HG03460 (cell line): Measurements from ENCODE around the gene TXLNA.
"Not testable (repeated sequence)": the region's sequence is repeated elsewhere in the genome, so short reads cannot be mapped to it uniquely, and the experiment has no call there.

Experiments
- ATAC-seq: cut with Tn5 transposase; IDR thresholded peaks from one replicate; pipeline ENCODE4 v1.9.1; 2021; ENCODE audit not compliant: unreplicated experiment

Gene TXLNA

DNA sequence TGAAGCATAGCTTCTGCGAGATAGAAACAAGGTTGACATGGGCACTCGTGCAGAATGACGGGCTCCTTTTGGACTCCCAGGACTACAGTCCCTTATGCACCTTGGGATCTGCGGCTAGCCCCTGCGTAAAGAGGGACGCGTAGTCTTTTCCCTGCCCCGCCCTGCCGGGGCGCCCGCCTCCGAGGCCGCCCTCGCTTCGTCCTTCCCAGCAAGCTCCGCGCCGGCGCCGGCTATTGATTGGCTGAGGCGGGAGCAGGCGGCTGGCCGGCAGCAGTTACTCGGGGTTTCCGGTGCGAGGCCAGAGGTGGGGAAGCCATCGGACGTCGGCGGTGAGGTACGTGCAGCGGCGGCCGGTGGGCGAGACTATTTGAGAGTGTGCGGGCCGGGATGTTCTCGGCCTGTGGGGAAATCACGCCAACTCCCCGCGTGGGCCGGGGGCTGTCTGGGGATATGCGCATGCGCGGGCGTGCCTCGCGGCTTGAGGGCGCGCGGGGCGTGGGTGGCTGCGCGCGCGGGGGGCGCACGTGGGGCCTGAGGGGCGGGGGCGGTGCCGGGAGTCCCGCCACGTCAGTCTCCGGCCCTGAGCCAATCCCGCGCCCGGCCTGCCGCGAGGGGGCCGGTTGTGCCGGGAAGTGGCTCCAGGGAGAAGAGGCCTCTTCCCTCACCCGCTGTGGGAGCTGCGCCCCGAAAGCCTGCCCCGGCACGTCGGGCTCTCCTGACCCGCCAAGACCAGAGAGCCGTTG, at the start of gene TXLNA:
TXLNA (plus strand) TSS at position 233 of the 743 bp plus-strand sequence. CDS start 671 bp downstream, outside the sequence.
- peak; percentile 72 for ATAC-seq

DNA sequence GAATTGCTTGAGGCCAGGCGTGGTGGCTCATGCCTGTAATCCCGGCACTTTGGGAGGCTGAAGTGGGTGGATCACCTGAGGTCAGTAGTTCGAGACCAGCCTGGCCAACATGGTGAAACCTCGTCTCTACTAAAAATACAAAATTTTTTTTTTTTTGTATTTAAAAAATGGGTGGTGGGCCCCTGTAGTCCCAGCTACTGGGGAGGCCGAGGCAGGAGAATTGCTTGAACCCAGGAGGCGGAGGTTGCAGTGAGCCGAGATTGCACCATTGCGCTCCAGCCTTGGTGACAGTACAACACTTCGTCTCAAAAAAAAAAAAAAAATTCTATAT, 45.6 kb upstream of the TXLNA start:
- not testable (repeated sequence) for ATAC-seq

DNA sequence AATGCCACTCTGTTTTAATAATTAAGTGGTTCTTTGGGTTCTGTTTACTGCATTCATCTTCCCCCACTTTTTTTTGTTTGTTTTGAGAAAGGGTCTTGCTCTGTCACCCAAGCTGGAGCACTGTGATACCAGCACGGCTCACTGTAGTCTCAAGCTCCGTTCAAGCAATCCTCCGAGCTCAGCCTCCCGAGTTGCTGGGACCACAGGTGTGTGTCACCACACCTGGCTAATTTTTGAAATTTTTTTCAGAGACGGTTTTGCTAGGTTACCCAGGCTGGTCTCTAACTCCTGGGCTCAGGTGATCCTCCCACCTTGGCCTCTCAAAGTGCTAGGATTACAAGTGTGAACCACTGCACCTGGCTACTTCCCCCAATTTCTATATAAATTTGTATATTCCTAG, 42.4 kb upstream of the TXLNA start:
- no peak for ATAC-seq

DNA sequence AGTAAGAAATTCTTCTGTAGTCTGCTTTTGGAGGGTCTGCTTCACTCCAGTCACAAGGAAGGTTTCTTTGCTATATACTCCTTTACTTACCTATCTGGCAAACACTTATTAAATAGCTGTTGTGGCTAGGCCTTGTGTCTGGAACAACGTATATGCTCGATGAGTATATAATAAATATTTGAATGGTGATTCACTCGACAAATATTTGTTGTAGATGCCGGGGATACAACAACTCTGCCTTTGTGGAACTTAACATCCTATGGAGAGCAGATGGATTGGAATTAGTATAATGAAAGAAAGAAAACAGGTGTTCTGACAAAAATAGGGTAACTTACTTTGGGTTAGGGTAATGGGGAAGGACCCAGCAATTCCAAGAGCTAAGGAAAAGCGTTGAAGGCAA, 40.5 kb upstream of the TXLNA start:
- ATAC-seq: no peak

DNA sequence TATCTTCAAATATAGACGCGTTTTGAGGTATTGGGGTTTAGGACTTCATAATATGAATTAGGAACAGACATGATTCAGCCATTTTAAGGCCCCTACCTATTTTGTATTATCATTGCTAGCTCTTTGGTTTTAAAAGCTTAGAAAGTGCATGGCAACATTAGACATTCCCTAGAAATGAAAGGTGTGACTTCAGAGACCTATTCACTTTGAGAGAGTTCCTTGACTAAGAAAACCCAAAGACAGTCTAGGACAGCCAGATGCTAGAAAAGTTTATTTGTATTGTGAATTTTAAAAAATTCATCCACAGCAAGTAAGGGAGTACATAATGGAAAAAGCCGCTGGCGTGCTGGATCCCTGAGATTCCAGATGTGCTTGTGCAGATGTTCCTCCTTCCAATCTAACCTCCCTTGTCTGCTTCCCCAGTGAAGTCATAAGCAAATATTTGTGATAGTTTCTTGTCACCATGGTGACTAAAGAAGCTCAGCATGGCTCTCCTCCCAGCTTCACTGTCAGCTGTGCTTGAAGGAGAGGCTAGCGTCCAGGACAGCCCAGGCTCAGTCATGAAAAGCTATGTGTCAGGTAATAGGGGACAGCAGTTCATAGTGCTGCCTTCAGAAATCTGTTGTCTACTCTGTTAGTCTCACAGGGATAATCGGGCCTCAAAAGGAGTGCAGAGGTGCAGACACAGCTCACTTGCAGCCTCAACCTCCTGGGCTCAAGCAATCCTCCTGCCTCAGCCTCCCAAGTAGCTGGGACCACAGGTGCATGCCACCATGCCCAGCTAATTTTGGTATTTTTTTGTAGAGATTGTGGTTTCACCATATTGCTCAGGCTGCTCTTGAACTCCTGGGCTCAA, 36.8 kb upstream of the TXLNA start:
- no peak for ATAC-seq

DNA sequence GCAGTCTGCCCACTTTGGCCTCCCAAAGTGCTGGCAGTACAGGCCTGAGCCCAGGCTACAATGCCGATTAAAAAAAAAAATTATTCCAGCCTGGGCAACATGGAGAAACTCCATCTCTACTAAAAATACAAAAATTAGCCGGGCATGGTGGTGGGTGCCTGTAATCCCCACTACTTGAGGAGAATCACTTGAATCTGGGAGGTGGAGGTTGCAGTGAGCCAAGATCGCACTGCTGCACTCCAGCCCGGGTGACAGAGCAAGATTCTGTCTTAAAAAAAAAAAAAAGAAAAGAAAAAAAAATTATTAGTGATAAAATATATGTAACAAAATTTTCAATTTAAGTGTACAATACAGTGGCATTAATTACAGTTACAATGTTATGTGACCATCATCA, 36.2 kb upstream of the TXLNA start:
- ATAC-seq: not testable (repeated sequence)

DNA sequence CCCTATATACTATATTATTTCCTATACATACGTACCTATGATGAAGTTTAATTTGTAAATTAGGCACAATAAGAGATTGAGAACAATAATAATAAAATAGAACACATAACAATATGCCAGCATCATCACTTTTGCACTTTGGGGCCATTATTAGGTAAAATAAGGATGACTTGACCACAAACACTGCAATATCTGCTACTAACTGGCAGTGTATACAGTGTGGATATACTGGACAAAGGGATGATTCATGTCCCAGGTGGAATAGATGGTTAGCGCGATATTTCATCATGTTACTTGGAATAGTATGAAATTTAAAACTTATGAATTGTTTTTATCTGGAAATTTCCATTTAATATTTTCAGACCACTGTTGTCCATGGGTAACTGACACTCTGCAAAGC, 35.4 kb upstream of the TXLNA start:
- ATAC-seq: no peak

DNA sequence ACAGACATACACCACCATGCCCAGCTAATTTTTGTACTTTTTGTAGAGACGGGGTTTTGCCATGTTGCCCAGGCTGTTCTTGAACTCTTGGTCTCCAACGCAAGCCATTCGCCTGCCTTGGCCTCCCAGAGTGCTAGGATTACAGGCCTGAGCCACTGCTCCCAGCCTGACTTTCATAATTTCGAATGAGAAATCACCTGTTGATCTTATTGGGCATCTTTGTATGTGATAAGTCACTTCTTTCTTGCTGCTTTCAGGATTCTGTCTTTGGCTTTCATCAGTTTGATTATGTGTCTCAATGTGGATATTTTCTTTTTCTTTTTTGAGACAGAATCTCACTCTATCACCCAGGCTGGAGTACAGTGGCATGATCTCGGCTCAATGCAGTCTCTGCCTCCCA, 31.7 kb upstream of the TXLNA start:
- not testable (repeated sequence) for ATAC-seq

DNA sequence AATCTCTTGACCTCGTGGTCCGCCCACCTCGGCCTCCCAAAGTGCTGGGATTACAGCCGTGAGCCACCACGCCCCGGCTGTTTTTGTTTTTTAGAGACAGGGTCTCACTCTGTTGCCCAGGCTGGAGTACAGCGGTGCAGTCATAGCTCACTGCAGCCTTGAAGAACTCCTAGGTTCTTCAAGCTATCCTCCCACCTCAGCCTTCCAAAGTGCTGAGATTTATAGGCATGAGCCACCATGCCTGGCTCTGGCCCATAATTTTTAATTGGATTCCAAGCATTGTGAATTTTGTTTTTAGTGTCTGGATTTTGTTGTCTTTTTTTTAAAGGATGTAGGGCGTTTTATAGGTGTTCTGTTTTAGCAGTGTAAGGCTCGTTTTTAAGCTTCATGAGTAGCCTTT, 28.6 kb upstream of the TXLNA start:
- no peak for ATAC-seq

DNA sequence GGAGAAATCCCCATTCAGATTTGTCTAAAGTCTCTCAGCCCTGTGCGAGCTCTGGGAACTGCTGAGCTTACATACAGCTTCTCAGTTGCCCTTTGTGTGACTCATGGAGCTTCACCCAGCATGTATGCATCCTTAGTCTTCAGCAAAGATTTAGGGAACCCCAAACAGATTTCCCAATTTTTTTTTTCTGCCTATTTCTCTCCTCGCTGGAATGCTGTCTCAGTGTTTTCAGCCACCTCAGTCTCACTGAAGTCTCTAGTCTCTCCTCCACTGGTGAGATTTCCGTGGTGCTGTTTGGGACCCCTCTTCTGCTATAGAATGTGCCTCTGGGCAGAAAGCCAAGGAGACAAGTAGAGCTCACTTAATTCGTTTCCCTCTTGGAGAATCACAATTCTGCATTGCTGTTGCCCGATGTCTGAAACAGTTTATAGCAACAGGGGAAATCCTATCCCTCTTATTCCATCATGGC, 28.1 kb upstream of the TXLNA start:
- ATAC-seq: no peak

DNA sequence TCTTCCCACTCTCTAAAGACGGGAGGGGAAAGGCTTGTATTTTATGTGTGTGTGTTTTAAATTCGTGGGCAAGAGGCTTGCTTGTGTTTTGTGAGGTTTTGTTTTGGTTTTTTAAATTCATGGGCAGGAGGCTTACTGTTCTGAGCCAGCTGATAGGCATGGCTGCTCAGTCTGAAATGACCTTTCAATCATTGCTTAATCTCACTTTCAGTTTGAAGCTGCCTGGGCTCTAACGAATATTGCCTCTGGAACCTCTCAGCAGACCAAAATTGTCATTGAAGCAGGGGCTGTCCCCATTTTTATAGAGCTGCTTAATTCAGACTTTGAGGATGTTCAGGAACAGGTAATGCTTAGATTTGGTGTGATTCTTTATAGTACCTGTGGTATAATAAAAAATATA, 20.3 kb upstream of the TXLNA start:
- peak; percentile 61 for ATAC-seq

DNA sequence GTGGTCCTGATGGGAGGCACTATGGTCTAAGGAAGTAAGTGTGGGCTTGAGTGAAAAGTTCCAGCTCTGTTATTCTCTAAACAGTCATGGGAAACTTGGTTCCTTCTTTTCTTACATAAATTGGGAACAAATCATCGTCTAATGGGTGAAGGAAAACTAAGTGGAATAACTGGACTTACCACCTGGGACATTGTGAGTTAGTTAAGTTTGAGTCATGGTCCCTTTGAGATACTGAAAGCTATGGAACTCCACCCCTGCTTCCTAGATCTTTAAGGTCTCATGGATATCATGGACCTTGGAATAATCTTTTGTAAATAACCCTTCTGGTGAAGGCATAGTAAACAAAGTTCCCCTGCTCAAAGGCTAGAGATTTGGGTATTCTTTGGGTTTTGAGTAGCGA, 16.1 kb upstream of the TXLNA start:
- no peak for ATAC-seq

DNA sequence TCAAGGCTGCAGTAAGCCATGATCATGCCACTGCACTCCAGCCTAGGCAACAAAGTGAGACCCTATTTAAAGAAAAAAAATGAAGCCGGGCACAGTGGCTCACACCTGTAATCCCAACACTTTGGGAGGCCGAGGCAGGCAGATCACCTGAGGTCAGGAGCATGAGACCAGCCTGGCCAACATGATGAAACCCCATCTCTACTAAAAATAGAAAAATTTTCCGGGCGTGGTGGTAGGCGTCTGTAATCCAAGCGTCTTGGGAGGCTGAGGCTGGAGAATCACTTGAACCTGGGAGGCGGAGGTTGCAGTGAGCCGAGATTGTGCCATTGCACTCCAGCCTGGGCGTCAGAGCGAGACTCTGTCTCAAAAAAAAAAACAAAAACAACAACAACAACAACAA, 13.8 kb upstream of the TXLNA start:
- not testable (repeated sequence) for ATAC-seq

DNA sequence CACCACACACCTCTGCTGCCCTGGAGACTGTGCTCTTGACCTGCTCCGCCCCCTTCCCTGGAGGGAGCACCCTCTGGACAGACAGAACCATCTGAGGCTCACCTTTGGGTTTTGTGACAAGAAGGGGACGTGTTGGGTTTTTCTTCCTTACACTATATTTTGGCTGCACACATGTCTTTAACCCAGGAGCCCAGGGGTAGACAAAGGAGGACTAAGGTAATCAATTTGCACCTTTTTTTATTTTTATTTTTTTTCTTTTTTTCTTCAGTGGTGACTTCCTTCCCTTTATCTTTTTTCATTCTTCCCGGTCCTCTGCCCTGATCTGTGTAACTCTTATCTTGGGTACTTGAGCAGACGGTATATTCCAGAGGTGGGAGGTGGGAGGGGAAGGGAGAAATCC, 8.5 kb upstream of the TXLNA start:
- ATAC-seq: no peak

DNA sequence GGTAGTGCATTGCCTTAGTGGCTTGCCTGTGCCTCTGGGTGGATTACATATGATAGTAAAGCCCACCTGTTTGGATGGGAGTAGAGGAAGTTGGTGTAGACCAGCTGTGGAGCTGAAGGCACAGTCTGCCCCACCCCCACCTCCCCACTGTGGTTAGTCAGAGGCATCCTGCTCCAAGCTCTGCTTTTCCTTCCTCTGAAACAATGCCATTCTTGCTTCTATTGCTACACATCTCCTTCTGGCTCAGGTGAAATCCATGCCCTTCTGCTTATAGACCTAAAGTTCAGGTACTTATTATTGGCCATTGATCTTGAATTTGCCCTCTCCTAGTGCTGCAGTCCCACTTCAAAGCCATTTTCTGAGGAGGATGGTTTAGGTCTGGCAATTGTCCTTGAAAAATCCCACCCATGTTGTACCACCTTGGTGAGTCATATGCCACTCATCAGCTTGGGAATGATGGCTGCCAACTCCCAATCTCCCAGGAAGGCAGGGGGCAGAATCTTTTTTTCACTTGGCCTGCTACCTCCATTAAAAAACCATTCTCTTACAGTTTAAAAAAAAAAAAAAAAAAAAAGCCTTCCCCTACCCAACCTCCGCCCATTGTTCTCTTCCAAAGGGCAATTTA, 6.7 kb upstream of the TXLNA start:
- no peak for ATAC-seq

DNA sequence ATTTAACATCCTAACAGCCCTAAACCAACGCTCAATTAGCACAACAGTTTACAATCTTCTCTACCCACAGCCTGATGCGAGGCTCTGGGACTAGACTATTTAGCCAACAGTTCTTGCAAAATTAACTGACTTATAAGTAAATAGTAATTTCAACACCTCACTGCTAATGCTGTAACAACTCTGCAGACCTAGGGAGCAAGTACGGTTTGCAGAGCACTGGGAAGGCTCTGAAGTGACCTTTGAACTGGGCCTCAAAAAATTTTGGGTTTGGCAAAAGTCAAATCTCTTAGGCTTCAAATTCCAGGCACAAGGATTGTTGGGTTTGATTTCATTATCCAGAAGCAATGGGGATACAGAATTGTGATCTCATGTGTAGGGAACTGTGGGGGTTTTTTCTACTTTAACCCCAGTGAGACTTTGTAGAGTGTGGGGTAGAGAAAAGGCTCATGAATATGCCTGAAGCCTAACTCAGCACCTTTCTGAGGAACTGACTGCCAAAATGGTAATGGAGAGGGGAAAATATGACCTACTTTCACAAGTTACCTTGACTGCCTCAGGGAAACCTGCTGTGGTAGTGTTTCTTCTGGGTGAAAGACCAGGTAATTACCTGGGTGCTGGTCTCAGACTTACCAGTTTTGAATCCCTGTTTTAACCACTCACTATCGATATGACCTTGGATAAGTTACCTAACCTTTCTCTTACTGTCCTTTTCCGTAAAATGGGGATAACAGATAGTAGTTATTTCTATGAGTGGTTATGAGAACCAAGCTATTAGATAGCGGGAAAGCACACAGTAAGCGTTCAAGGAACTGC, 889 bp upstream of the TXLNA start:
- ATAC-seq: no peak

DNA sequence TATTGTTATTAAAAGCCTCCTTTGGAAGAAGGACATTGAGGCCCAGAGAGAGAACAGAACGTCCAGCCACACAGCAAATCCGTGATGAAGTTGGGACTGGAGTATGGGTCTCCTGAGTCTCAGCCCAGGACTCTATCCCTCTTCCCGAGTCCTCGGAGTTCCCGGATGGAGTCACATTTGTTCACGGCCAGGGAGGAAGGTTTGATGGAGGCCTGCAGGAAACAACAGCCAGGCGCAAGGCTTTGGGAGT, 357 bp upstream of the TXLNA start:
- ATAC-seq: no peak

DNA sequence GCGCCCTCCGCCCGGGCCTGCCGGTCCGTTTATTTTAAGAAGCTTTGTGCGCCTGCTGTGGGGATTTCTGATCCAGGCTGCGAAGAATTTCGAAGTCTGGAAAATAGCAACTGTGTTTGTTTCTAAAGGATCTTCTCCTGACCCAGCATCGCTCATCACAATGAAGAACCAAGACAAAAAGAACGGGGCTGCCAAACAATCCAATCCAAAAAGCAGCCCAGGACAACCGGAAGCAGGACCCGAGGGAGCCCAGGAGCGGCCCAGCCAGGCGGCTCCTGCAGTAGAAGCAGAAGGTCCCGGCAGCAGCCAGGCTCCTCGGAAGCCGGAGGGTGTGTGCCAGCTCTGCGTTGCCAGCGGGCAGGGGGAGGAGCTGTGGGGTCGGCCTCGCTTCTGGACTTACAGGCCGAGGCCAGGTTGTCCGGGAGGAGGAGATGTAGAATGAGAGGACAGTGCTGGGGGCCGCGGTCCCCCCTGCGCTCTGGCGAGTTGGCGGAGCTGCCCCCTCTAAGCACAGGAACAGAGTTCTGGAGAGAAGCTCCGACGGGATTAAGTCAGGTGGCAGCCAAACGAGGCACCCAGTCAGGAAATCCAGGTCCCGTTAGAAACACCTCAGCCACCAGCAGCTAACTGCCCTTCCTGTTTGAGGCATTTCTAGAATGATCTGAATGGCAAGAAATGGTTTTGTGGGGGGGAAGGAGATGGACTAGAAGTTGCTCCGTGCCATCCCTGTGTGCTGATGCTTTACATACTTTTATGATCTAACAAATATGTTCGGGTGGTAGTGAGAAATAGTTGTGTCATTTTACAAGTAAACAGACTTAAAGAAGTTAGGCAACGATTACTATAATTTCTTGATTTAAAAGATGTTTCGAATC, 948 bp downstream of the TXLNA start:
- ATAC-seq: no peak

DNA sequence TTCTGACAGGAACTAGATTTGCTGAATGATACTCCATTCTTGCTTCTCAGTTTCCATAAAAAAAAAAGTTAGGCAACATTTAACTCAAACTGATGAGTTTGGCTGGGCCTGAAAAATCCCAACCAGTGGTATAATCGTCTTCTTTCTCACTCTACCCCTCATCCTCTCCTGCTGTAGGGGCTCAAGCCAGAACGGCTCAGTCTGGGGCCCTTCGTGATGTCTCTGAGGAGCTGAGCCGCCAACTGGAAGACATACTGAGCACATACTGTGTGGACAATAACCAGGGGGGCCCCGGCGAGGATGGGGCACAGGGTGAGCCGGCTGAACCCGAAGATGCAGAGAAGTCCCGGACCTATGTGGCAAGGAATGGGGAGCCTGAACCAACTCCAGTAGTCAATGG, 1.6 kb downstream of the TXLNA start:
- ATAC-seq: no peak

DNA sequence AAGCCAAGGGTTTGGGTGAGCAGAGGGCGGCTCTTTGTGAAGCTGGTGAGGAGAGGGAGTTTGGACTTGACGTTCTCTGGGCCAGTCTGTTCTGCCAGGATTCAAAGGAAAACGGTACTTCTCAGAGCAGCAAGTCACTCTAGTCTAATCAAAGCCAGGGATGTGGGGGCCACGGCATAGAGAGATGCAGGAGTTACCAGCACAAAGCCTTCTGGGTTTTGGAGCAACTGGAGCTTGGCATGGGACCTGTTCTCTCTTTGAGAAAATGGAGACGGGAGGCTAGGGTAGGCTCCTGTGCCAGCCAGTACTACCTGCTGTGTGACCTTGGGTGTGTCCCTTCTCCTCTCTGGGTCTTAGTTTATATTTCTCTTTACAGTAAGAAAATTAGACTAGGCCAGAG, 2.1 kb downstream of the TXLNA start:
- no peak for ATAC-seq
